DMS153 treated with DMSO at 0.1 percent for 48 hours (cell line): ENCODE results near the gene ZNF836.
"Not testable (repeated sequence)": the region's sequence is repeated elsewhere in the genome, so short reads cannot be mapped to it uniquely, and the experiment has no call there.

Experiments used
- DNase-seq: peaks from one replicate; lab custom pipeline; 2025; ENCODE audit not compliant: unreplicated experiment; lab: John Stamatoyannopoulos, UW

ZNF836 gene

GRCh38 chr19:52171321-52172169 lies at the start of gene ZNF836:
TSS of gene ZNF836 (minus strand) at chr19:52171621. CDS start at chr19:52168072, 3,549 bp downstream.
- DNase-seq: peak; percentile 74

- no peak for DNase-seq
Observed at GRCh38 chr19:52221031-52221430, 49.6 kb upstream of the ZNF836 start.

GRCh38 chr19:52219611-52220010 lies 48.2 kb upstream of the ZNF836 start:
- no peak for DNase-seq

- no peak for DNase-seq
Observed at GRCh38 chr19:52217576-52217975, 46.2 kb upstream of the ZNF836 start.

- DNase-seq: no peak
Observed at GRCh38 chr19:52216401-52216800, 45.0 kb upstream of the ZNF836 start.

GRCh38 chr19:52214241-52214640 lies 42.8 kb upstream of the ZNF836 start:
- no peak for DNase-seq

- DNase-seq: no peak
Observed at GRCh38 chr19:52212572-52213255, 41.3 kb upstream of the ZNF836 start.

GRCh38 chr19:52211926-52212571 lies 40.6 kb upstream of the ZNF836 start:
- DNase-seq: no peak

- DNase-seq: no peak
Observed at GRCh38 chr19:52211203-52211602, 39.8 kb upstream of the ZNF836 start.

- DNase-seq: no peak
Observed at GRCh38 chr19:52206481-52206880, 35.1 kb upstream of the ZNF836 start.

- DNase-seq: not testable (repeated sequence)
Observed at GRCh38 chr19:52200755-52201391, 29.5 kb upstream of the ZNF836 start.

- no peak for DNase-seq
Observed at GRCh38 chr19:52200044-52200443, 28.6 kb upstream of the ZNF836 start.

GRCh38 chr19:52198678-52199077 lies 27.3 kb upstream of the ZNF836 start:
- no peak for DNase-seq

- no peak for DNase-seq
Observed at GRCh38 chr19:52197964-52198363, 26.5 kb upstream of the ZNF836 start.

- DNase-seq: no peak
Observed at GRCh38 chr19:52196256-52196967, 25.0 kb upstream of the ZNF836 start.

GRCh38 chr19:52191951-52192350 lies 20.5 kb upstream of the ZNF836 start:
- DNase-seq: no peak

- DNase-seq: no peak
Observed at GRCh38 chr19:52191389-52191788, 20.0 kb upstream of the ZNF836 start.

- no peak for DNase-seq
Observed at GRCh38 chr19:52190487-52191293, 19.3 kb upstream of the ZNF836 start.

- peak; percentile 99 for DNase-seq
Observed at GRCh38 chr19:52189735-52190486, 18.5 kb upstream of the ZNF836 start, which contains the start of gene PPP2R1A. TSS of gene PPP2R1A (plus strand) at chr19:52190052. CDS start at chr19:52190097, 45 bp downstream.
